Smooth muscle cell (in vitro differentiated cells): ENCODE data around the gene ZBTB11. TPM values are rescaled to one million over a fixed set of nuclear protein-coding genes. Genes with fewer than 3 reads are reported as not detected.
"Not testable (repeated sequence)": the region's sequence is repeated elsewhere in the genome, so short reads cannot be mapped to it uniquely, and the experiment has no call there.

ENCODE experiments used
- DNase-seq: peaks from one replicate; lab custom pipeline; 2025; ENCODE audit not compliant: unreplicated experiment; lab: John Stamatoyannopoulos, UW
- H2AFZ ChIP-seq: fragments of 200-600 bp; sonication (generic); 2 replicates; pipeline ENCODE4 v1.6.0; 2016; ENCODE audit warnings: antibody characterized with exemption, low read depth, mild to moderate bottlenecking
- H3F3A ChIP-seq: fragments of 200-600 bp; sonication (generic); 2 replicates; pipeline ENCODE4 v1.6.0; 2017; ENCODE audit warnings: antibody characterized with exemption, low read depth
- H3K27ac ChIP-seq: fragments of 200-600 bp; sonication (generic); 2 replicates; pipeline ENCODE4 v1.5.1; 2016; ENCODE audit warnings: low read depth, mild to moderate bottlenecking
- H3K27me3 ChIP-seq: fragments of 200-600 bp; sonication (generic); 2 replicates; pipeline ENCODE4 v1.6.1; 2016; ENCODE audit warnings: low read depth, mild to moderate bottlenecking
- H3K36me3 ChIP-seq: fragments of 200-600 bp; sonication (generic); 2 replicates; pipeline ENCODE4 v1.5.1; 2016; ENCODE audit warnings: low read depth
- H3K4me1 ChIP-seq: fragments of 200-600 bp; sonication (generic); 2 replicates; pipeline ENCODE4 v1.5.1; 2016; ENCODE audit warnings: low read depth
- H3K4me2 ChIP-seq: fragments of 200-600 bp; sonication (generic); 2 replicates; pipeline ENCODE4 v1.6.0; 2016; ENCODE audit warnings: mild to moderate bottlenecking
- H3K4me3 ChIP-seq: fragments of 200-600 bp; sonication (generic); 2 replicates; pipeline ENCODE4 v1.5.1; 2016; ENCODE audit warnings: mild to moderate bottlenecking
- H3K79me2 ChIP-seq: fragments of 200-600 bp; sonication (generic); 2 replicates; pipeline ENCODE4 v1.6.0; 2016; ENCODE audit warnings: low read depth, mild to moderate bottlenecking
- H3K9ac ChIP-seq: fragments of 200-600 bp; sonication (generic); 2 replicates; pipeline ENCODE4 v1.6.0; 2016; ENCODE audit warnings: low read depth
- H3K9me3 ChIP-seq: fragments of 200-600 bp; sonication (generic); replicated peaks from 2 replicates; pipeline ENCODE4 v1.5.1; 2016; ENCODE audit warnings: low read depth
- H4K20me1 ChIP-seq: fragments of 200-600 bp; sonication (generic); 2 replicates; pipeline ENCODE4 v1.6.0; 2016; ENCODE audit warnings: low read depth
- CTCF ChIP-seq: fragments of 200-600 bp; sonication (generic); IDR thresholded peaks from 2 replicates; pipeline ENCODE4 v1.5.1; 2017; ENCODE audit warnings: borderline replicate concordance, mild to moderate bottlenecking, antibody characterized with exemption; ENCODE audit not compliant: insufficient read depth, poor library complexity, severe bottlenecking
- WGBS: methylation state at CpG from one replicate; pipeline ENCODE4 v1.1.7; 2016; ENCODE audit warnings: low lambda C conversion rate; 5-methylcytosine and 5-hydroxymethylcytosine counted together
- polyA plus RNA-seq: library from polyadenylated mRNA; unstranded; fragments of >200 nt; fragmentation: Nextera tagmentation; extraction: Ambion mirVana; gene quantifications from 2 replicates; pipeline ENCODE4 v1.2.1, GENCODE V29; 2016
- total RNA-seq: library from RNA; depleted of rRNA; stranded (reverse); fragments of >200 nt; gene quantifications from 2 replicates; pipeline ENCODE4 v1.2.3, GENCODE V29; 2014

Gene ZBTB11
- total and polyA plus RNA-seq, 2 experiments from 2014 or later, result 9.1 to 33.7 TPM

- H3K9ac ChIP-seq, result no peak overlapping the region
- H3K4me3 ChIP-seq, result no peak overlapping the region
- H3K27ac ChIP-seq, result no peak overlapping the region
- DNase-seq, result no peak
- no peaks in the 10 kb centered on the region for H3F3A ChIP-seq
- H2AFZ ChIP-seq, result peak overlapping the region; percentile 18
- H3K9me3 ChIP-seq, result no peaks in the 10 kb centered on the region
- no peaks in the 10 kb centered on the region for H3K36me3 ChIP-seq
- peak; percentile 64 for TF ChIP-seq CTCF
- H3K27me3 ChIP-seq, result no peaks in the 10 kb centered on the region
- WGBS, result 35% methylated on average over 10 of the region's 10 CpGs
- H3K4me2 ChIP-seq, result no peak overlapping the region
- no peaks in the 10 kb centered on the region for H3K4me1 ChIP-seq
- H4K20me1 ChIP-seq, result no peaks in the 10 kb centered on the region
- H3K79me2 ChIP-seq, result no peaks in the 10 kb centered on the region
These were observed 18.9 kb upstream of the ZBTB11 start for GRCh38 chr3:101695779-101696372.

GRCh38 chr3:101694836-101695235 is 17.9 kb upstream of the ZBTB11 start:
- not testable (repeated sequence) for DNase-seq

GRCh38 chr3:101693540-101693939 is 16.6 kb upstream of the ZBTB11 start:
- not testable (repeated sequence) for H3K9ac ChIP-seq, H3K4me2 ChIP-seq, H3K27ac ChIP-seq, H3K4me3 ChIP-seq, H3F3A ChIP-seq, H2AFZ ChIP-seq, H3K4me1 ChIP-seq, H3K27me3 ChIP-seq, H3K79me2 ChIP-seq, H4K20me1 ChIP-seq, H3K9me3 ChIP-seq, H3K36me3 ChIP-seq, DNase-seq
- 56% methylated on average over 13 of the region's 13 CpGs for WGBS
- peak; percentile 46 for TF ChIP-seq CTCF

More at GRCh38 chr3:101694836-101695235, 17.9 kb upstream of the ZBTB11 start:
- not testable (repeated sequence) for H3K9me3 ChIP-seq, H3K4me1 ChIP-seq, H4K20me1 ChIP-seq, H2AFZ ChIP-seq, H3F3A ChIP-seq, H3K36me3 ChIP-seq, H3K27ac ChIP-seq, H3K9ac ChIP-seq, H3K4me3 ChIP-seq, H3K4me2 ChIP-seq, H3K79me2 ChIP-seq, H3K27me3 ChIP-seq
- WGBS, result 95% methylated on average over 4 of the region's 4 CpGs

- H3K79me2 ChIP-seq, H3K9me3 ChIP-seq, H3K4me3 ChIP-seq, H3K36me3 ChIP-seq, H3K9ac ChIP-seq, H3K27ac ChIP-seq, H3K4me2 ChIP-seq, DNase-seq, H3K27me3 ChIP-seq, H3F3A ChIP-seq, H4K20me1 ChIP-seq, H3K4me1 ChIP-seq, H2AFZ ChIP-seq: not testable (repeated sequence)
- 41% methylated on average over 15 of the region's 15 CpGs for WGBS
These were observed 15.0 kb upstream of the ZBTB11 start for GRCh38 chr3:101691685-101692671.
